Subcutaneous adipose tissue (tissue), 4 donors: ENCODE data around the gene RXFP4. TPM values are rescaled to one million over a fixed set of nuclear protein-coding genes. Genes with fewer than 3 reads are reported as not detected.

Experiments used
- CTCF ChIP-seq: fragments of 450-650 bp; IDR thresholded peaks from one replicate; pipeline ENCODE4 v1.5.1; 2016; ENCODE audit warnings: low read depth, mild to moderate bottlenecking, control low read depth, antibody characterized with exemption, moderate library complexity
- total RNA-seq, 4 donors: library from RNA; depleted of rRNA; stranded (reverse); fragments of >200 nt; gene quantifications; one replicate each; pipeline ENCODE4 v1.1.0, GENCODE V29; 2016

The RXFP4 gene
- total RNA-seq, 4 donors from 2014 or later: not detected

- TF ChIP-seq CTCF: no peak
These were observed 29.2 kb downstream of the RXFP4 start for GRCh38 chr1:155970531-155971167.

- no peak for TF ChIP-seq CTCF
These were observed 30.7 kb downstream of the RXFP4 start for GRCh38 chr1:155971910-155972809.

- TF ChIP-seq CTCF: no peak
These were observed 32.3 kb downstream of the RXFP4 start for GRCh38 chr1:155973723-155974122.

GRCh38 chr1:155974208-155975115, 33.0 kb downstream of the RXFP4 start:
- TF ChIP-seq CTCF: no peak

- no peak for TF ChIP-seq CTCF
These were observed 34.1 kb downstream of the RXFP4 start for GRCh38 chr1:155975375-155976061.

GRCh38 chr1:155976062-155976912, 34.8 kb downstream of the RXFP4 start:
- TF ChIP-seq CTCF: no peak
